ENCODE results near the gene RAB11B. TPM values are rescaled to one million over a fixed set of nuclear protein-coding genes. Genes with fewer than 3 reads are reported as not detected.
A peak's percentile ranks its signal among the peaks of the same experiment; 100 is the strongest.

Gene RAB11B
- total and polyA plus RNA-seq, 10 of the 15 experiments (the other 5 are each of a cell fraction or from before 2014, with no cell fraction given), result 0.92 to 82.5 (median 17.9) TPM

DNA sequence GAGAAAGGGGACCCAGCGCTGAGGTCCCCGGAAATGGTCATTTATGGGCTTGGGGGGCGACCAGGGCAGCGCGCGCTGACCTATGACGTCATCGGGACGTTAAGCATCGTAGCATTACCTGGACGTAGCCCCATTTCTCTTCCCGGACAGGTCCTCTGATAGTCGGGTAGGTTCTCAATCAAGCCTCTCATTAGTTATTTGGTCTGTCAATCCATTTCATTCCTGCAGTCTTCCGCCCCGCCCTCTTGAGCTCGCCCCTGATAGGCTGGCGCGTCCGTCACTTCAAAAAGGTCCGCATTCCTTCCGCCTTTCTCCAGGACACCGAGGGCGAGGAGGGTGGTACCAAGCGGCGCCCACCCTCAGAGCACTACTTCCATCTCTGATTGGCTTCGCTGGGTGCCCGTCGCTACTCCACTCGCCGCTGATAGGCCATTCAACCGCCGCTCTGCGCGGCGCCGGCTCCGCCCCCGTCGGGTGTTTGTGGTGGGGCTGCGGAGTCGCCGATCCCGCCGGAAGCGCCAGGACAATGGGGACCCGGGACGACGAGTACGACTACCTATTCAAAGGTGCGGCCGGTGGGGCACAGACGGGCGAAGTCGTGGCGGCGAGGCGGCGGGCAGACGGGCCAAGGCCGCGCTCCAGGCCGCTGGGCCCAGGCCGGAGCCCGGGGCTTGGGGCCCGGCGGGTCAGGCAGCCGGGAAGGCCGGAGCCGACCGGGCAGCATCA is at the start of gene RAB11B (continued):
- TF ChIP-seq, protein P1, sequence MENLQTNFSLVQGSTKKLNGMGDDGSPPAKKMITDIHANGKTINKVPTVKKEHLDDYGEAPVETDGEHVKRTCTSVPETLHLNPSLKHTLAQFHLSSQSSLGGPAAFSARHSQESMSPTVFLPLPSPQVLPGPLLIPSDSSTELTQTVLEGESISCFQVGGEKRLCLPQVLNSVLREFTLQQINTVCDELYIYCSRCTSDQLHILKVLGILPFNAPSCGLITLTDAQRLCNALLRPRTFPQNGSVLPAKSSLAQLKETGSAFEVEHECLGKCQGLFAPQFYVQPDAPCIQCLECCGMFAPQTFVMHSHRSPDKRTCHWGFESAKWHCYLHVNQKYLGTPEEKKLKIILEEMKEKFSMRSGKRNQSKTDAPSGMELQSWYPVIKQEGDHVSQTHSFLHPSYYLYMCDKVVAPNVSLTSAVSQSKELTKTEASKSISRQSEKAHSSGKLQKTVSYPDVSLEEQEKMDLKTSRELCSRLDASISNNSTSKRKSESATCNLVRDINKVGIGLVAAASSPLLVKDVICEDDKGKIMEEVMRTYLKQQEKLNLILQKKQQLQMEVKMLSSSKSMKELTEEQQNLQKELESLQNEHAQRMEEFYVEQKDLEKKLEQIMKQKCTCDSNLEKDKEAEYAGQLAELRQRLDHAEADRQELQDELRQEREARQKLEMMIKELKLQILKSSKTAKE (IDR thresholded peaks at IDR 0.05; ENCODE audit: low read depth, poor library complexity, severe bottlenecking), result peak; percentile 94
- TF ChIP-seq PAX5 (IDR thresholded peaks at IDR 0.05; ENCODE audit: borderline replicate concordance, low read depth, low read length), result peak; percentile 15; the same call in 1 of the 2 replicates
- peak; percentile 43; the same call in 1 of the 2 replicates for TF ChIP-seq TAF1 (IDR thresholded peaks at IDR 0.05; ENCODE audit: borderline replicate concordance, low read depth, low read length)
- peak; percentile 27; the same call in 1 of the 2 replicates for TF ChIP-seq SREBF1 (IDR thresholded peaks at IDR 0.05; ENCODE audit: low read length)
- peak; percentile 68 for TF ChIP-seq ZNF217 (IDR thresholded peaks at IDR 0.05)
- TF ChIP-seq, protein P2, sequence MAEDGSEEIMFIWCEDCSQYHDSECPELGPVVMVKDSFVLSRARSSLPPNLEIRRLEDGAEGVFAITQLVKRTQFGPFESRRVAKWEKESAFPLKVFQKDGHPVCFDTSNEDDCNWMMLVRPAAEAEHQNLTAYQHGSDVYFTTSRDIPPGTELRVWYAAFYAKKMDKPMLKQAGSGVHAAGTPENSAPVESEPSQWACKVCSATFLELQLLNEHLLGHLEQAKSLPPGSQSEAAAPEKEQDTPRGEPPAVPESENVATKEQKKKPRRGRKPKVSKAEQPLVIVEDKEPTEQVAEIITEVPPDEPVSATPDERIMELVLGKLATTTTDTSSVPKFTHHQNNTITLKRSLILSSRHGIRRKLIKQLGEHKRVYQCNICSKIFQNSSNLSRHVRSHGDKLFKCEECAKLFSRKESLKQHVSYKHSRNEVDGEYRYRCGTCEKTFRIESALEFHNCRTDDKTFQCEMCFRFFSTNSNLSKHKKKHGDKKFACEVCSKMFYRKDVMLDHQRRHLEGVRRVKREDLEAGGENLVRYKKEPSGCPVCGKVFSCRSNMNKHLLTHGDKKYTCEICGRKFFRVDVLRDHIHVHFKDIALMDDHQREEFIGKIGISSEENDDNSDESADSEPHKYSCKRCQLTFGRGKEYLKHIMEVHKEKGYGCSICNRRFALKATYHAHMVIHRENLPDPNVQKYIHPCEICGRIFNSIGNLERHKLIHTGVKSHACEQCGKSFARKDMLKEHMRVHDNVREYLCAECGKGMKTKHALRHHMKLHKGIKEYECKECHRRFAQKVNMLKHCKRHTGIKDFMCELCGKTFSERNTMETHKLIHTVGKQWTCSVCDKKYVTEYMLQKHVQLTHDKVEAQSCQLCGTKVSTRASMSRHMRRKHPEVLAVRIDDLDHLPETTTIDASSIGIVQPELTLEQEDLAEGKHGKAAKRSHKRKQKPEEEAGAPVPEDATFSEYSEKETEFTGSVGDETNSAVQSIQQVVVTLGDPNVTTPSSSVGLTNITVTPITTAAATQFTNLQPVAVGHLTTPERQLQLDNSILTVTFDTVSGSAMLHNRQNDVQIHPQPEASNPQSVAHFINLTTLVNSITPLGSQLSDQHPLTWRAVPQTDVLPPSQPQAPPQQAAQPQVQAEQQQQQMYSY (CRISPR knock-in tag; IDR thresholded peaks at IDR 0.05), result peak; percentile 90
- TF ChIP-seq, protein P3, sequence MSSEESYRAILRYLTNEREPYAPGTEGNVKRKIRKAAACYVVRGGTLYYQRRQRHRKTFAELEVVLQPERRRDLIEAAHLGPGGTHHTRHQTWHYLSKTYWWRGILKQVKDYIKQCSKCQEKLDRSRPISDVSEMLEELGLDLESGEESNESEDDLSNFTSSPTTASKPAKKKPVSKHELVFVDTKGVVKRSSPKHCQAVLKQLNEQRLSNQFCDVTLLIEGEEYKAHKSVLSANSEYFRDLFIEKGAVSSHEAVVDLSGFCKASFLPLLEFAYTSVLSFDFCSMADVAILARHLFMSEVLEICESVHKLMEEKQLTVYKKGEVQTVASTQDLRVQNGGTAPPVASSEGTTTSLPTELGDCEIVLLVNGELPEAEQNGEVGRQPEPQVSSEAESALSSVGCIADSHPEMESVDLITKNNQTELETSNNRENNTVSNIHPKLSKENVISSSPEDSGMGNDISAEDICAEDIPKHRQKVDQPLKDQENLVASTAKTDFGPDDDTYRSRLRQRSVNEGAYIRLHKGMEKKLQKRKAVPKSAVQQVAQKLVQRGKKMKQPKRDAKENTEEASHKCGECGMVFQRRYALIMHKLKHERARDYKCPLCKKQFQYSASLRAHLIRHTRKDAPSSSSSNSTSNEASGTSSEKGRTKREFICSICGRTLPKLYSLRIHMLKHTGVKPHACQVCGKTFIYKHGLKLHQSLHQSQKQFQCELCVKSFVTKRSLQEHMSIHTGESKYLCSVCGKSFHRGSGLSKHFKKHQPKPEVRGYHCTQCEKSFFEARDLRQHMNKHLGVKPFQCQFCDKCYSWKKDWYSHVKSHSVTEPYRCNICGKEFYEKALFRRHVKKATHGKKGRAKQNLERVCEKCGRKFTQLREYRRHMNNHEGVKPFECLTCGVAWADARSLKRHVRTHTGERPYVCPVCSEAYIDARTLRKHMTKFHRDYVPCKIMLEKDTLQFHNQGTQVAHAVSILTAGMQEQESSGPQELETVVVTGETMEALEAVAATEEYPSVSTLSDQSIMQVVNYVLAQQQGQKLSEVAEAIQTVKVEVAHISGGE (CRISPR knock-in tag; IDR thresholded peaks at IDR 0.05), result peak; percentile 53; the same call in 1 of the 2 replicates
- no peak for TF ChIP-seq CBX3 (IDR thresholded peaks at IDR 0.05; ENCODE audit: borderline replicate concordance, low read depth)
- TF ChIP-seq, protein P4, sequence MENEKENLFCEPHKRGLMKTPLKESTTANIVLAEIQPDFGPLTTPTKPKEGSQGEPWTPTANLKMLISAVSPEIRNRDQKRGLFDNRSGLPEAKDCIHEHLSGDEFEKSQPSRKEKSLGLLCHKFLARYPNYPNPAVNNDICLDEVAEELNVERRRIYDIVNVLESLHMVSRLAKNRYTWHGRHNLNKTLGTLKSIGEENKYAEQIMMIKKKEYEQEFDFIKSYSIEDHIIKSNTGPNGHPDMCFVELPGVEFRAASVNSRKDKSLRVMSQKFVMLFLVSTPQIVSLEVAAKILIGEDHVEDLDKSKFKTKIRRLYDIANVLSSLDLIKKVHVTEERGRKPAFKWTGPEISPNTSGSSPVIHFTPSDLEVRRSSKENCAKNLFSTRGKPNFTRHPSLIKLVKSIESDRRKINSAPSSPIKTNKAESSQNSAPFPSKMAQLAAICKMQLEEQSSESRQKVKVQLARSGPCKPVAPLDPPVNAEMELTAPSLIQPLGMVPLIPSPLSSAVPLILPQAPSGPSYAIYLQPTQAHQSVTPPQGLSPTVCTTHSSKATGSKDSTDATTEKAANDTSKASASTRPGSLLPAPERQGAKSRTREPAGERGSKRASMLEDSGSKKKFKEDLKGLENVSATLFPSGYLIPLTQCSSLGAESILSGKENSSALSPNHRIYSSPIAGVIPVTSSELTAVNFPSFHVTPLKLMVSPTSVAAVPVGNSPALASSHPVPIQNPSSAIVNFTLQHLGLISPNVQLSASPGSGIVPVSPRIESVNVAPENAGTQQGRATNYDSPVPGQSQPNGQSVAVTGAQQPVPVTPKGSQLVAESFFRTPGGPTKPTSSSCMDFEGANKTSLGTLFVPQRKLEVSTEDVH (IDR thresholded peaks at IDR 0.05; ENCODE audit: low read depth, partially characterized antibody), result peak; percentile 83
- TF ChIP-seq ZBED1 (IDR thresholded peaks at IDR 0.05; ENCODE audit: borderline replicate concordance), result no peak
- peak; percentile 99 to 100 for TF ChIP-seq SRF (IDR thresholded peaks at IDR 0.05; ENCODE audit: low read depth in 2 of 2, low read length in 2 of 2)
- peak in 1 of 2 experiments; percentile 60; a peak in 1 of 4 replicates for TF ChIP-seq IKZF2 (IDR thresholded peaks at IDR 0.05)
- TF ChIP-seq CEBPB (IDR thresholded peaks at IDR 0.05; ENCODE audit: borderline replicate concordance in 1 of 2, low read depth in 2 of 2, low read length in 2 of 2), result no peak
- TF ChIP-seq POLR2AphosphoS5 (IDR thresholded peaks at IDR 0.05; ENCODE audit: low read length), result peak; percentile 52
- TF ChIP-seq MTA2 (IDR thresholded peaks at IDR 0.05; ENCODE audit: low read depth), result no peak
- TF ChIP-seq NBN (IDR thresholded peaks at IDR 0.05), result peak; percentile 100
- TF ChIP-seq SMARCA5 (IDR thresholded peaks at IDR 0.05), result peak; percentile 100
- peak; percentile 85 for TF ChIP-seq IKZF1 (conservative IDR thresholded peaks at IDR 0.05)
